Measurements from ENCODE around the gene RAB3D. TPM values are rescaled to one million over a fixed set of nuclear protein-coding genes. Genes with fewer than 3 reads are reported as not detected.
"Not testable (repeated sequence)": the region's sequence is repeated elsewhere in the genome, so short reads cannot be mapped to it uniquely, and the experiment has no call there.

The RAB3D gene
- total RNA-seq, 1 donor from 2014 or later: 45.3 TPM

GRCh38 chr19:11382898-11383705, 43.6 kb upstream of the RAB3D start:
- Mint-ChIP-seq H3K27ac (peak overlapping the region; percentile 64), H3K27me3 (peaks cover 17% of the 10 kb centered on the region), H3K4me1 (ENCODE audit: unreplicated experiment) (peaks cover 19% of the 10 kb centered on the region), H3K4me3 (peak overlapping the region; percentile 77), H3K9me3 (no peaks in the 10 kb centered on the region), H3K36me3 (no peaks in the 10 kb centered on the region)
- peak; percentile 78 for TF ChIP-seq CTCF (conservative IDR thresholded peaks at IDR 0.05)
- DNase-seq (ENCODE audit: extremely low spot score, unreplicated experiment): no peak

- Mint-ChIP-seq H3K9me3 (no peaks in the 10 kb centered on the region), H3K4me3 (peak overlapping the region; percentile 94), H3K36me3 (peaks cover 3% of the 10 kb centered on the region), H3K4me1 (ENCODE audit: unreplicated experiment) (peaks cover 28% of the 10 kb centered on the region), H3K27ac (peak overlapping the region; percentile 94), H3K27me3 (peaks cover 17% of the 10 kb centered on the region)
- peak; percentile 95 for DNase-seq (ENCODE audit: extremely low spot score, unreplicated experiment)
- peak; percentile 76 for TF ChIP-seq CTCF (conservative IDR thresholded peaks at IDR 0.05)
These were observed 41.4 kb upstream of the RAB3D start for GRCh38 chr19:11380653-11381537.

GRCh38 chr19:11379857-11380350, 40.4 kb upstream of the RAB3D start:
- Mint-ChIP-seq H3K27ac (no peak overlapping the region), H3K36me3 (peaks cover 3% of the 10 kb centered on the region), H3K4me1 (ENCODE audit: unreplicated experiment) (peaks cover 28% of the 10 kb centered on the region), H3K4me3 (peak overlapping the region; percentile 94), H3K27me3 (peaks cover 17% of the 10 kb centered on the region), H3K9me3 (no peaks in the 10 kb centered on the region)
- no peak for TF ChIP-seq CTCF (conservative IDR thresholded peaks at IDR 0.05)
- no peak for DNase-seq (ENCODE audit: extremely low spot score, unreplicated experiment)

- H3K9me3 Mint-ChIP-seq; H3K36me3 Mint-ChIP-seq; DNase-seq (ENCODE audit: extremely low spot score, unreplicated experiment); H3K4me3 Mint-ChIP-seq; H3K27ac Mint-ChIP-seq: not testable (repeated sequence)
- Mint-ChIP-seq H3K4me1 (ENCODE audit: unreplicated experiment) (peaks cover 23% of the 10 kb centered on the region), H3K27me3 (peaks cover 17% of the 10 kb centered on the region)
These were observed 39.9 kb upstream of the RAB3D start for GRCh38 chr19:11379269-11379845.

GRCh38 chr19:11378319-11379189, 39.1 kb upstream of the RAB3D start:
- Mint-ChIP-seq H3K9me3 (no peaks in the 10 kb centered on the region), H3K4me1 (ENCODE audit: unreplicated experiment) (peaks cover 22% of the 10 kb centered on the region), H3K27me3 (peaks cover 17% of the 10 kb centered on the region), H3K4me3 (no peak overlapping the region), H3K27ac (peak overlapping the region; percentile 64), H3K36me3 (peaks cover 3% of the 10 kb centered on the region)
- DNase-seq (ENCODE audit: extremely low spot score, unreplicated experiment): no peak
- peak; percentile 78 for TF ChIP-seq CTCF (conservative IDR thresholded peaks at IDR 0.05)
